HepG2 (cell line): Measurements from ENCODE around the gene ACOX3. TPM values are rescaled to one million over a fixed set of nuclear protein-coding genes. Genes with fewer than 3 reads are reported as not detected.

Source experiments
- ATAC-seq: fragments of 200-7000 bp; cut with Tn5 transposase; 3 replicates; pipeline ENCODE4 v1.9.1; 2020; ENCODE audit warnings: mild to moderate bottlenecking, moderate library complexity
- BruUV-seq: library from RNA; stranded (reverse); fragments of 400-500 nt; replicated peaks from 2 replicates; lab custom pipeline; 2021; lab: Mats Ljungman, UMichigan
- CTCF ChIA-PET: fragments of 300-600 bp; formaldehyde crosslinking; extraction: SDS; loops from one replicate; lab custom pipeline; 2021; ENCODE audit warnings: low total read pairs, inconsistent platforms, low intra/inter-chr PET ratio; lab: Yijun Ruan, JAX
- POLR2A ChIA-PET: fragments of 350-600 bp; sonication (Branson Sonifier 250); formaldehyde crosslinking; loops from one replicate; lab custom pipeline; 2020; ENCODE audit warnings: antibody characterized with exemption, inconsistent platforms; lab: Yijun Ruan, JAX
- DNase-seq: peaks from one replicate; pipeline ENCODE4 v3.0.0-alpha.2; 2015; ENCODE audit warnings: low spot score
- FAIRE-seq: peaks from 3 replicates; lab custom pipeline; 2011; peaks lifted over from hg19 to GRCh38; lab: Jason Lieb, UNC
- H2AFZ ChIP-seq: one replicate; pipeline ENCODE4 v1.6.1; 2011; ENCODE audit warnings: low read length, inconsistent platforms
- H3K27ac ChIP-seq: fragments of 300-600 bp; 3 replicates; pipeline ENCODE4 v1.8.0; 2011; ENCODE audit warnings: mixed run types, mild to moderate bottlenecking, mixed read lengths, low read length, inconsistent platforms; ENCODE audit not compliant: insufficient read depth; ENCODE audit errors: extremely low read length
- H3K27me3 ChIP-seq, 2 experiments: fragments of 200-600 bp in 1 of 2; 2 replicates in 1 of 2; 3 replicates in 1 of 2; pipeline versions ENCODE4 v1.6.0 to v1.8.0; 2011; ENCODE audit warnings: low read length in 2 of 2, mild to moderate bottlenecking in 2 of 2, moderate library complexity in 2 of 2, inconsistent platforms in 1 of 2; ENCODE audit not compliant: insufficient read depth in 2 of 2, control insufficient read depth in 1 of 2
- H3K36me3 ChIP-seq, 2 experiments: fragments of 200-600 bp in 1 of 2; replicated peaks in 1 of 2; 2 replicates in 1 of 2; 3 replicates in 1 of 2; pipeline versions ENCODE4 v1.5.1 to v1.8.0; 2011; ENCODE audit warnings: low read length in 2 of 2, inconsistent platforms in 1 of 2; ENCODE audit not compliant: insufficient read depth in 2 of 2, control insufficient read depth in 1 of 2
- H3K4me1 ChIP-seq: 2 replicates; pipeline ENCODE4 v1.5.1; 2012; ENCODE audit warnings: low read length, inconsistent platforms; ENCODE audit not compliant: insufficient read depth
- H3K4me2 ChIP-seq: 2 replicates; pipeline ENCODE4 v1.6.0; 2011; ENCODE audit warnings: low read depth, low read length, inconsistent platforms
- H3K4me3 ChIP-seq, 3 experiments: fragments of 200-600 bp in 1 of 3; sonication (generic), shearing (Covaris generic) in 1 of 3; replicated peaks in 1 of 3; 2 replicates each; pipeline ENCODE4 v1.5.1; 2011 to 2016; ENCODE audit warnings: low read length in 3 of 3, inconsistent platforms in 2 of 3, low read depth in 2 of 3, mild to moderate bottlenecking in 2 of 3, control low read depth in 1 of 3, mixed read lengths in 1 of 3; ENCODE audit not compliant: insufficient read depth in 1 of 3
- H3K79me2 ChIP-seq: one replicate; pipeline ENCODE4 v1.6.1; 2011; ENCODE audit warnings: low read length, inconsistent platforms; ENCODE audit not compliant: insufficient read depth
- H3K9ac ChIP-seq: 2 replicates; pipeline ENCODE4 v1.6.0; 2011; ENCODE audit warnings: mild to moderate bottlenecking, low read depth, low read length, inconsistent platforms; ENCODE audit not compliant: insufficient read depth
- H3K9me3 ChIP-seq: 2 replicates; pipeline ENCODE4 v1.5.1; 2012; ENCODE audit warnings: mild to moderate bottlenecking, low read length
- H4K20me1 ChIP-seq: 2 replicates; pipeline ENCODE4 v1.6.0; 2011; ENCODE audit warnings: inconsistent platforms, mild to moderate bottlenecking, low read length, moderate library complexity; ENCODE audit not compliant: insufficient read depth
- HIVEP1 ChIP-seq: sonication (generic); formaldehyde crosslinking; IDR thresholded peaks from 2 replicates; pipeline ENCODE4 v1.4.0; 2020; ENCODE audit warnings: mild to moderate bottlenecking, missing genetic modification reagents
- MED1 ChIP-seq: sonication (generic); formaldehyde crosslinking; IDR thresholded peaks from 2 replicates; pipeline ENCODE4 v1.4.0; 2020; ENCODE audit warnings: missing genetic modification reagents
- PAXIP1 ChIP-seq: sonication (generic); formaldehyde crosslinking; conservative IDR thresholded peaks from 2 replicates; pipeline ENCODE4 v1.4.0; 2020; ENCODE audit warnings: mild to moderate bottlenecking, missing genetic modification reagents, moderate library complexity
- PHB2 ChIP-seq: fragments of 450-650 bp; IDR thresholded peaks from 2 replicates; pipeline ENCODE4 v1.6.1; 2018; ENCODE audit not compliant: partially characterized antibody
- TBL1XR1 ChIP-seq: fragments of 150-350 bp; IDR thresholded peaks from 2 replicates; pipeline ENCODE4 v1.6.1; 2014; ENCODE audit warnings: borderline replicate concordance, low read length; ENCODE audit not compliant: partially characterized antibody
- ZBTB39 ChIP-seq: sonication (generic); formaldehyde crosslinking; IDR thresholded peaks from 2 replicates; pipeline ENCODE4 v1.5.0; 2020; ENCODE audit warnings: missing genetic modification reagents
- ZMAT3 ChIP-seq: sonication (generic); formaldehyde crosslinking; conservative IDR thresholded peaks from 2 replicates; pipeline ENCODE4 v1.7.0; 2021; ENCODE audit warnings: missing genetic modification reagents
- ZNF468 ChIP-seq: sonication (generic); formaldehyde crosslinking; IDR thresholded peaks from 2 replicates; pipeline ENCODE4 v1.8.0; 2022; ENCODE audit warnings: mild to moderate bottlenecking, moderate library complexity, missing genetic modification reagents
- ZNF496 ChIP-seq: sonication (generic); formaldehyde crosslinking; IDR thresholded peaks from 2 replicates; pipeline ENCODE4 v1.8.1; 2023; ENCODE audit warnings: mild to moderate bottlenecking, moderate library complexity, missing genetic modification reagents; ENCODE audit not compliant: insufficient replicate concordance
- ZNF543 ChIP-seq: sonication (generic); formaldehyde crosslinking; IDR thresholded peaks from 2 replicates; pipeline ENCODE4 v1.4.0; 2020; ENCODE audit warnings: mild to moderate bottlenecking, missing genetic modification reagents
- WGBS: methylation state at CpG from one replicate; pipeline ENCODE4 v1.1.6; 2017; ENCODE audit warnings: low lambda C conversion rate; 5-methylcytosine and 5-hydroxymethylcytosine counted together
- in situ Hi-C: cut with HindIII; loops from 2 replicates; pipeline ENCODE4 v1.10.0; 2017; ENCODE audit warnings: low pct_unique_long_range_greater_than_20kb; ENCODE audit not compliant: extremely low pct_ligation_motif_present
- intact Hi-C: fragments of 100-400 bp; cut with micrococcal nuclease; formaldehyde crosslinking; loops from one replicate; pipeline ENCODE4 v1.10.0; 2022; ENCODE audit not compliant: unreplicated experiment
- polyA plus RNA-seq, 8 experiments: library from polyadenylated mRNA; depleted of rRNA in 3 of 8; stranded (reverse) in 7 of 8; unstranded in 1 of 8; fragments of >200 nt; fragmentation: Illumina TruSeq in 4 of 8; extraction: Trizol in 4 of 8; gene quantifications; 2 replicates each; pipeline versions ENCODE4 v1.2.1 to v1.2.3, GENCODE V29; 2011 to 2016; ENCODE audit warnings: low read depth in 4 of 8, missing spikeins in 1 of 8, mixed read lengths in 1 of 8; ENCODE audit not compliant: insufficient read depth in 1 of 8
- total RNA-seq, 5 experiments: library from RNA; depleted of rRNA; stranded (reverse); fragments of >200 nt; fragmentation: Illumina TruSeq; extraction: Trizol; gene quantifications; 2 replicates each; pipeline ENCODE4 v1.2.3, GENCODE V29; 2016; ENCODE audit warnings: low read depth in 1 of 5

ACOX3 gene
- total and polyA plus RNA-seq, 2 of the 13 experiments (the other 11 are each of a cell fraction or from before 2014, with no cell fraction given), result 4.2 to 17.8 TPM

DNA sequence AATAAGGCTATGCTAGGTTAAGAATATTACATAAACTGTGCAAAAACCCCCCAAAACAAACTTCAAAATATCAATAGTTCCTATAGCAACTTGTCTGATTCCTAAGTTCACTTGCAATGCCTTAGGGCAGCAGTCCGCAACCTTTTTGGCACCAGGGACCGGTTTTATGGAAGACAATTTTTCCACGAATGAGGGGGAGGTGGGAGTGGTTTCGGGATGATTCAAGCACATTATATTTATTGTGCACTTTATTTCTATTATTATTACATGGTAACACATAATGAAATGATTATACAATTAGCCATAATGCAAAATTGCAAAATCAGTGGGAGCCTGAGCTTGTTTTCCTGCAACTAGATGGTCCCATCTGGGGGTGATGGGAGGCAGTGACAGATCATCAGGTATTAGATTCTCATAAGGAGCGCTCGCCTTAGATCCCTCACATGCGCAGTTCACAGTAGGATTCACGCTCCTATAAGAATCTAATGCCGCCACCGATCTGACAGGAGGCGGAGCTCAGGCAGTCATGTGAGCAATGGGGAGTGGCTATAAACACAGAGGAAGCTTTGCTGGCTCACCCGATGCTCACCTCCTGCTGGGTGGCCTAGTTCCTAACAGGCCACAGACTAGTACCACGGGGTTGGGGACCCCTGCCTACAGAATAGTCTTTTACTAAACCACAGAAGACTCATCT, 39.7 kb downstream of the ACOX3 start:
- ChIA-PET POLR2A (no interaction called here), CTCF (interaction anchor here (4.4 kb wide), 1 partner anchor 159 kb away, joined by 29 read pairs; no protein-coding TSS in a partner anchor)
- H3K4me3 ChIP-seq, result no peak overlapping the region
- in situ Hi-C loops (loop anchor here (5.0 to 10.0 kb wide), 3 partner anchors 133 to 236 kb away; partner anchors contain the start of gene HTRA3), intact Hi-C loops (no loop called here)
- H3K36me3 ChIP-seq, result peaks cover 2 to 13% of the 10 kb centered on the region in 2 experiments; a peak in 3 of 5 replicates
- WGBS, result 96% methylated on average over 11 of the region's 13 CpGs
- no peaks in the 10 kb centered on the region for H3K9me3 ChIP-seq
- no peak for FAIRE-seq
- H3K4me2 ChIP-seq, result no peak overlapping the region
- no TSS peak for BruUV-seq
- H3K4me1 ChIP-seq, result no peaks in the 10 kb centered on the region
- TF ChIP-seq ZNF496 (CRISPR knock-in tag), result no peak
- TF ChIP-seq PHB2, result no peak
- no peak for TF ChIP-seq ZMAT3 (CRISPR knock-in tag)
- TF ChIP-seq TBL1XR1, result no peak
- H4K20me1 ChIP-seq, result no peaks in the 10 kb centered on the region; the same call in 1 of the 2 replicates
- no peak for DNase-seq
- no peak overlapping the region for H3K9ac ChIP-seq
- no peaks in the 10 kb centered on the region for H3K79me2 ChIP-seq
- ATAC-seq, result no peak
- no peaks in the 10 kb centered on the region; a peak in 1 of 5 replicates for H3K27me3 ChIP-seq
- no peak overlapping the region for H2AFZ ChIP-seq
- H3K27ac ChIP-seq, result no peak overlapping the region

- no TSS peak for BruUV-seq
- Histone ChIP-seq H3K9ac (no peak overlapping the region), H3K4me1 (no peaks in the 10 kb centered on the region), H3K4me2 (no peak overlapping the region), H3K9me3 (no peaks in the 10 kb centered on the region), H3K4me3 (no peak overlapping the region), H2AFZ (no peak overlapping the region), H3K27ac (no peak overlapping the region), H3K79me2 (no peaks in the 10 kb centered on the region), H3K27me3 (no peaks in the 10 kb centered on the region; a peak in 1 of 5 replicates), H3K36me3 (peaks cover 0 to 16% of the 10 kb centered on the region in 2 experiments; a peak in 3 of 5 replicates), H4K20me1 (no peaks in the 10 kb centered on the region; the same call in 1 of the 2 replicates)
- CTCF ChIA-PET, result no interaction called here
- intact Hi-C loops, result no loop called here
- DNase-seq (no peak), FAIRE-seq (no peak), ATAC-seq (no peak)
- WGBS, result 99% methylated on average over 13 of the region's 15 CpGs
- in situ Hi-C loops, result no loop called here
- POLR2A ChIA-PET, result no interaction called here
- TF ChIP-seq PAXIP1 (CRISPR knock-in tag) (no peak), HIVEP1 (CRISPR knock-in tag) (no peak), ZNF468 (no peak), ZBTB39 (CRISPR knock-in tag) (no peak), ZNF543 (CRISPR knock-in tag) (no peak), MED1 (no peak)
These were observed 41.2 kb downstream of the ACOX3 start for GRCh38 chr4:8399298-8399697.
